AG20443 (cell line): ENCODE data around the gene GOLGA7B.

Experiments used
- DNase-seq: peaks from one replicate; pipeline ENCODE4 v3.0.0; 2012; ENCODE audit warnings: low spot score, mixed read lengths

The GOLGA7B gene

DNA sequence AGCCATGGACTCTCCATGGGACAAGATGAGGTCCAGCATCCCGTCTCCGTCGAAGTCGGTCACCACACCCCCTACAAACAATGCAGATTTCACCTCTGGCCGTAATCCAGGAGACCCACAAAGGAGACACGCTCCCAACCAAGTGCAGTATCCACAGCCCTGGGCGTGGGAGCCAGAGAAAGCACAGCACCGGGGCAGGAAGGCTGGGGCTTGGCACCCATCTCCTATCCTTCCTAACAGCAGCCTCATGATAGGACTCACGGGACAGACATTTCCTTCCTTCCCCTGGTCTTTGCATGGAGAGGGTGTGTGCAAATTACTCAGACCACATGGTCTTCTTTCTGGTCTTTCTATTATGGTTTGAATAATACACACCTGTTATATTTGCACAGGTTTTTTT lies 46.3 kb downstream of the GOLGA7B start:
- no peak for DNase-seq

DNA sequence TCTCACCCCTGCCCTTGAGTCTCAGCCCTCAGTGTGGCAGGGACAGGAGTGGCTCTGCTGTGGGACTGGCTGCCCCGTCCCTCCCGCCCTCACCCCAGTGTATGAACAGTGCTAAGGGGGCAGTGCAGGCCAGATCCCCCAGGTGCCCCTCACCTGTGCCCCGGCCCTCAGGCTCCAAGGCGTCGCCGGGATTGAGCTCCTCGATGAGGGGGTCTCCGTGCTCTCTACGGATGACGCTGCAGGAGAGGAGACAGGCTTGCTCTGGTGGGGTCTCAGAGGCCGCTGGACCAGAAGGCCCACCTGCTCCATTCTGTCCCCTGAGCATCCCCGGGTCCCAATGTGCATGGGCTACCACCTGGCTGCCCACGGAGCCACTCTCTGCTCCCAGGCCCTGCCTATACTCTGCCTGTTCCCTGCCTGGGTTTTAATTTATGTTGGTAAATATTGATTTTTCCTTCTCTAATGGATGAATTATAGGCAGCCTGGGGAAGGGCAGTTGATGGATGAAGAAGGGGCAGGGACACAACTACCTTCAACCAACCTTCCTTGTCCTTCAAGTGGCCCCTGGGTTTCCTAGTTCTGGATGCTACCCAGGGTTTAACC lies 47.2 kb downstream of the GOLGA7B start:
- DNase-seq, result no peak

DNA sequence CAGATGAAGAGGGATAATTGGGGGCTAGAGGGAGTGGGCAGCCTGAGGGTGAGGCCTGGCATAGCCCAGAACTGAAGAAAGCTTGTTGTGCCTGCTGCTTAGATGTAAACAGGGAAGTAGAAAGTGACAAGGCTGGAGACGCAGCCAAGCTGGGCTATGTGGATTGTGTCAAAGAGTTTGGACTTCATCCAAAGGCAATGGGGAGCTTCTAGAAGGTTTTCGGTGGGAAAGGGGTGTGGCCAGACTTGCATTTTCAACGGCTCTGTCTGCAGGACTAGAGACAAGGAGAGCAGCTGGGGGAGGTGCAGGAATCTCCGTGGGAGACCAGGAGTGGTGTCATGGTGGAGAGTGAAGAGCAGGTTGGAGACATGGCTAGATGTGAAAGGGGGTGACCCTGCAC lies 48.8 kb downstream of the GOLGA7B start:
- no peak for DNase-seq

DNA sequence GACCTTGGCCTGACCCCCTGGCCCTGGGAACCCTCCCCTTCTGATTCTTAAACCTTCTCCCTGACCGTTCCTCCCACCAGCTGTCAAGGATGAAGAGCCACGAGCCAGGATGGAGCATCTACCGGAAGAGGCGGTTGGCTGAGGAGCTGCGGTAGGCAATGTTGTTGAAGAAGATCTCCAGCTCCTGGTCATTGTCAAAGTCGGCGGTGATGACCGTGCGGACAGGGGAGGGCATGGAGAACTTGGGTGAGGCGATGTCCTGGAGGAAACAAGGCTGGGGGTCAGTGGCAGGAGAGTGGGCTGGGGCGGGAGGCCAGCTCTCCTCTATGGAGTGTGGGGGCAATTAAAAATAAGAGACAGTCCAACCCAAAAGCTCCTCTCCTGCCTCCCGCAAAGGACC lies 51.7 kb downstream of the GOLGA7B start:
- no peak for DNase-seq

DNA sequence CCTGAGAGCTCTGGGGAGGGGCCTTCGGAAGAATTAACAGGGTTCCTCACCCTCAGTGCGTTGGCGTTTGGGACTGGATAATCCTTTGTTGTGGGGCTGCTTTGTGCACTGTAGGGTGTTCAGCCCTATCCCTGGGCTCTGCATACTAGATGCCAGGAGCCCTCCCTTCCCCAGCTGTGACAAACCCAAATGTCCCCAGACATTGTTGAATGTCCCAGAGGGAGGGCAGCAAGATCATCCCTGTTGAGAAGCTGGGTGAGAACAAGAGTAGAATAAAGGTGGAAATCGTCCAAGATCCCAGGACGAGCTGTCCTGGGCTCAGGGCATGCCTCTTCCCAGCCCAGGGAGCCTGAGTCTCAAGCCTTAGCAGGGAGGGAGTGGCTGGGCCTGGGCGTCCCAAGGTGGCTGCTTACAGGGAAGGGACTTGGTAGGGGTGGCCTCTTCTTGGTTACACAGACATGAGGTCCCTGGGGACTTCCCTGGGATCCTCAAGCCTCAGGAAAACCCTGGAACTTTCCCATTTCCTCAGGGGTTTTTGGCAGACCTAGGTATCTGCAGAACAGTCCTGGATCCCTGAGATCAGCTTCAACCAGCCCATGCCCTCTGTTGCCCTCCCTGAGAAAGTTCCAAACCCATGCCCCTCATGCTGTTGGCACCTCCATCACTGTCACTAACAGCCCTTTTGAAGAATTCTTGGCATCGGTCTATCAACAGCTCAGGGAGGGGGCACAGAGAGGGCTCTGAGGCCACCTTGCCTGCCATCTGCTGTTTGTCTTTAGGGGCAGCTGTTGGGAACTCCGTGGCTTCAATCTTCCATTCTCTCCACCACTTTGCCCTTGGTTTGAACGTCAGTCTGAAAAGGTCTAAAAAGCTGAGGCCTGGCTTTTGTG lies 53.7 kb downstream of the GOLGA7B start:
- no peak for DNase-seq

DNA sequence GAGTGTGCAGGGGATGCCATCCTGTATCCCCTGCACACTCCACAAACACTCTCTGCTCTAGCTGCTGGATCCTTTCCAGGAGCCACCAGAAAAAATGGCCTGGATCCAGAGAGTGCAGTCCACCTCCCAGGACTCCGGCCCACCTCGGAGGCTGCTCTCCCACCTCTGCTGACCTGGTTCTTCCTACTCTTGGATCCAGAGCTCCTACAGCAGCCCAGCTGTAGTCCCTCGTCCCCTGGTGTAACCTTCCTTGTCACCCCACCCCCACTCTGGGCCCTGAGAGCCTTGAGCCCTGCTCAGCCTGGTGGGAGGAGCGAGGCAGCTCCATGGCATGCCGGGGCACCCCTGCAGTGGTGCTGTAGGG lies 54.4 kb downstream of the GOLGA7B start:
- DNase-seq, result no peak

DNA sequence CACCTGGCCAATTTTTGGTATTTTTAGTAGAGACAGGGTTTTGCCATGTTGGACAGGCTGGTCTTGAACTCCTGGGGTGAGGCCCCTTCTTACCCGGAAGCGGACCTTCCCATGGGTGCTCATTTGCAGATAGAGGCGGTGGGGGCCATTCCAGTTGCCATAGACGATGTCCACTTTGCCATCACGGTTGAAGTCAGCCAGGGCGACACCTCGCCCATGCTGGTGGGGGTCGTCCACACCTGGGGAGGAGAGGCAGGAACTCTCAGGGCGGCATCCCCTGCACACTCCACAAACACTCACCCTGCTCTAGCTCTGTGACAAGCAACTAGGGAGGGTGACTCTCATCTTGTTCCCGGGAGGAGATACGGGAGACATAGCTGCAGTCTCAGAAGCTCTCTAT lies 54.9 kb downstream of the GOLGA7B start:
- DNase-seq, result no peak

DNA sequence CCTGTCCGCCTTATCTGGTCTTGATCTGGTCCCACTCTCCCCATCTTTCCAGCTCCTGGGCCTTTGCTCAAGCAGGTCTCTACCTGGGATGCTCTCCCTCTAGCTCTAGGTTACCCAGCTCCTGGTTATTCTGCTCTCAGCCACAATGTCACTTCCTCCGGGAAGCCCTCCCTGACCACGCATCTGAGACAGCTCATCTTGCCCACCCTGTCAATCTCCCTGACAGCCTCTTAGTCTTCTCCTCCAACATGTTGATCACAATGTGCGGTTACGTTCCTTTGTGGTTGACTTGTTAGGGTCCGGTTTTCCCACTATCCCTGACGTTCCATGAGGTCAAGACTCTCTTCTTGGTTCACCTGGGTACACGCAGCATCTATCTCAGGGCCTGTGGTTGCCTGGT lies 55.6 kb downstream of the GOLGA7B start:
- DNase-seq, result no peak

DNA sequence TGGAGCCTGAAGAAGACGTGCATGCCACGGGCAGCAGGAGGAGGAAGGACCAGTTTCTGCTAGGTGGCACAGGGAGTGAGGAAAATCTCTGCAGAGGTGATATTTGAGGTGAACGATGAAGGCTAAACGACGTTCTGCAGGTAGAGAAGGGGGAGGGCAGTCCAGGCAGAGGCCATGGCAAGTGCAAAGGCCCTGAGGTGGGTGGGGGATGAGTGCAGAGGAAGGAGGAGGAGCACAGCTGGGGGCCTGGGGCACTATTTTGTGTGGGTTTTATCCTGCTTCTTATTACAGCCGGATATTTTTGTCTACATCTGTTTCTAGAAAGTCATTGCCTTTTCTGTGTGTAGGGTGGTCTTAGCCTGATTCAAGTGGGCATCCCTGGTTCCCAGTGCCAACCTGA lies 57.6 kb downstream of the GOLGA7B start:
- no peak for DNase-seq

DNA sequence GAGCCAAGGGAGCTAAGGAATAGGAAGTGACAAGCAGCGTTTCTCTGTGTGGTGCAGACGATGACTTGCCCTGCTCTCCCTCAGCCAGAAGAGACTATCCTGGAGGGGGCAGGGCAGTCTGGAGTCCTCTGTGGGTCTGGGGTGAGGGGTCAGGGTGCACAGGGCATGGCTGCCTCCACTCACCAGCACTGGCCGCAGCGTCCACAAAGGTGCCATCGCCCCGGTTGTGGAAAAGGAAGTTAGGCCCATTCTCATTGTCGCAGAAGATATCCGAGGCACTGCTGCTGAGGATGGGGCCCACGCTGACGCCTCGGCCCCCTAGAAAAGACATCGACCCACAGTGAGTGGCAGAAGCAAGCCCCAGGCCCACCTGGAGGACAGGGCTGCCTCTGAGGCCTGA lies 58.2 kb downstream of the GOLGA7B start:
- DNase-seq, result no peak

DNA sequence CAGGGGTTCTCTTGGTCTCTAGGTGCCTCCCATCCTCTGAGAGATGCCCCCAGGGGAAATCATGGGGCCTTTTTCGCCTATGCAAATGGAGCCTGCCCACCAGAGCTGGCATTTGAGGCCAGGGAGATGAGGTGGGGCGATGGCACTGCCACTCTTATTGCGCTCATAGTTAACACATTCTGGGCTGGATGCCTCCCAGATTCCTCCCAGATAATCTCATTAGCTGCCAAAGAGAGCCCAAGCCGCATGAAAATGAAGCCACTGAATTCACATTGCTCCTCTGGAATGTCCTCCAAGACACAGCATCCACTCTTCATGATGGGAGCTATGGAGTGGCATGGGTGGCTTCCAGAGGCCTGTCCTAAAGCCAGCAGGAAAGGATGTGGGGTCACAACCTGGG lies 61.0 kb downstream of the GOLGA7B start:
- DNase-seq, result no peak

DNA sequence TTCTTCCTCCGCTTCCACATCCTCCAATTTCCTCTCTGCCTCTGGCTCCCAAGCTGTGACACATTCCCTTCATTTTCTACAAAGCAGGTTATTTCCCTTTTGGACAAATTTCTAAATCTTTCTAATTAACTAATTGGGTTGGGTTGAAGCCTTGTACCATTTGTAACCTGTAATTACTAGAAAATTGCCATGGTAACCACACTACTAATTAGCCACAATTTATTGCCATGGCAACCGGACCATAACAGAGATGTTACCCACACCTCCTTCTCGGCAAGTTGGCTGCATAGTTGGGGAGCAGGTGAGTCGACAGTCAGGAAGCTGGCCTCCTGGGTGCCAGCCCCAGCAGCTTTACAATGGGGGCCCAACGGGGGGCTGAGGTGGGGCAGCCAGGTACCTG lies 61.6 kb downstream of the GOLGA7B start:
- DNase-seq, result no peak

DNA sequence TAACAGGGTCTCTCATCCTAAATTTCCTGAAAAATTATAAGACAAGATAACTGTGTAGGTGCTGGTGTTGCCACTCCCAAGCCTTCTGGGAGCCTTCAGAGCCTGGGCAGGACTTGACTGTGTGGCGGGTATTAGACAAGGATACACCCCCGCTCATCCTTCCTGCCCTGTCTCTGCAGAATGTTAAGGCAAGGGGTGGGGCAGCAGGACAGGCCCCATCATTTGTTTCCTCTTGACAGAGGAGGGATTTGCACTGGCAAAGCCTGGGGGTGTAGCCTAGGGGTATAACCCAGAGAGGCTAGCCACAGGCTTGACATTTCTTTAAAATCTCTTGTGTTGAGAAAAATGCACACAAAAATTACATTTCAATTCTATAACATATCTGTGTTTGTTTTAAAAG lies 63.5 kb downstream of the GOLGA7B start:
- DNase-seq, result no peak

DNA sequence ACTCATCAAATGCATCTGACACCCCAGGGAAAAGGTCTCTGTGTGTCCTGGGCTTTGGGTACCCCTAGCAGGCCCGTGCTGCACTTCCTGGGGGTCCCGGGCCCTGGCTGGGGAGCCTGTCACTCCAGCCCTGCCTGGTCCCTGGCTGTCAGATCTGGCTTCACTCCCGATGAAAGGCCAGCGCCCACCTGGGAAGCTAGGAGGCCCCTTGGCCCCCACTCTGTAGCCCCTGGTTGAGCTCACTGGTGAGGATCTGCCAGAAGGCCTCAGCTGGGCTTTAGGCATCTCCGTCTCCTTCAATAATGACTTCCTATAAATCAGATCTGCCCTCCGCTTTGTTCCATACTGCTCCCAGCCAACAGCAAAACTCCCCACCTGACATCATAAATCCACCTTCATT lies 64.0 kb downstream of the GOLGA7B start:
- DNase-seq, result no peak

DNA sequence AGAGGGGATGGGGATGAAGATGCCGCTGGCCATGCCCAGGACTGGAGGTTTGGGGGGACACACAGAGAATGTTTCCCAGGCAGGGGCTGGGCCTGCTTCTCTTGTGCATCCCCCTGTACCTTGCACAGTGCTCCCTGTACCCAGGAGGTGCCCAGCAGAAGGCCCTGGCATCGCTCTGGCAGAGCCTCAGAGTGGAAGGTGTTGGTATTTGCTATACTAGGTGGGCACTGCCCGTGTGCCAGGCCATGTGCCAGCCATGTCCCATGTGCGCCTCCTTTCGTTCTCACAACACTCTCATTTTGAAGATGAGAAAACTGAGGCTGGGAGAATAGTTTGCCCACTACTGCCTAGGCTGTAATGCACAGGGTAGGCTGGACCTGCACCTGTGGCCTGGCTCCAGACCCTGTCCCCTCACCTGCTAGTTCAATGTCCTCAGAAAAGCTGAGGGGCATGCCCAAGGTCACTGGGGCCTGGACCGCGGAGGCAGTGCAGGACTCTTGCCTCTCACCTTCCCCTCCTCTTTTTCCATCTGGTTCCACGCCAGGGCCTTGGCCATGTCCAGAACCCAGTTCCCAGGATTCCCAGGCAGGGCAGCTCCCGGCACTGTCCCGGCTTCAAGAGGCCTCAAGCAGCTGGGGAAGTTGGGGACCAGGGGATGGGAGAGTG lies 64.7 kb downstream of the GOLGA7B start:
- DNase-seq, result no peak

DNA sequence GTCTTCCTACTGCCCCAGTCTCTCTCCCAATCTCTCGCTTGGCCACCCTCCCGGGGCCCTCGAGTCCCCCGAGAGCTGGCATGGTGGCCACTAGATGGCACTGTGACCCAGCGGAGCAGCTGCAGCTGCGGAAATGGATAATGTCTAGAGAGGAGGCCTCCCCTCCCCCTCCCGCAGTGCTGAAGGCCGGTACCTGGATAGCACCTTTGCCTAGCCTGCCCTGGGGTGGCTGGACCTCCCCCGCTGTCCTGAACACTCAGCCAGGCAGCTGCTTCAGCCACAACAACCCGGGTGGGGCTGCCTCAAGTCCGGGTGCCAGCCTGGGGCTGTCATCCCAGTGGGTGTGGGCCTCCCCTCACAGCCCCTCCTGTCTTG lies 65.2 kb downstream of the GOLGA7B start:
- peak; percentile 87 for DNase-seq

DNA sequence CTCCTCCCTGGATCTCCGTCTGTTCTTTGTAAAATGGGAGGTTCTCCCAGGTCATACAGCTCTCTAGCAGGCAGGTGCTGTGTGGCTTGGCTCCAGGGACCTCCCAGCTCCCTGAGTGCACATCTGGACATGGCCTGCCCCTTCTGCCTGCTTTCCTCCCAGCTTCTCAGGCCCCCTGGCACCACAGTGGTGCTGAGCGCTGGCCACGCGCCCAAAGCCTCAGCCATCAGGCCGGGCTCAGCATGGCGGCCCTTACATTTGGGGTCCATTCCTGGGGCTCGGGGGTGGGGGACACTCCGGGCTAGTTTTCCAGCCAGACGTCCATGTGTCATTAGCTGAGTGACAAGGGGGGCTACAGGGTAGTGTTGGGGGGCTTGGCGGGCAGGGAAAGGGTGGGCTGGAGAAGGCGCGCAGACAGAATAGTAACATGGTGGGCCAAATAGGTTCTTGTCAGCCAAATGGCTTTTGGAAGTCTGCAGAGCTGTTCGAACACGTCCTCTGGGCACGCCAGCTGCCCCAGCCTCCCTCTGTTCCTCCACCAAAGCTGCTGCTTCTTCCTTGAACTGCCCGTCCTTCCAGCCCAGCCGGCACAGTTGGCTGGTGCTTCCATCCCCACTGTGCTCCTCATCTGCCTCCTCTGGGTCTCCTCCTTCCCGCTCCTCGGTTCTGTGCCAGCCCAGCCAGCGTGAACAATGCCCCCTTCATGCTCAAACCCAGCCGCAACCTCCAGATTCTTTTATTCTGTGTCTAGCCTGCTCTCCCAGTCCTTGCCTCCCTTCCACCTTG lies 65.9 kb downstream of the GOLGA7B start:
- no peak for DNase-seq

DNA sequence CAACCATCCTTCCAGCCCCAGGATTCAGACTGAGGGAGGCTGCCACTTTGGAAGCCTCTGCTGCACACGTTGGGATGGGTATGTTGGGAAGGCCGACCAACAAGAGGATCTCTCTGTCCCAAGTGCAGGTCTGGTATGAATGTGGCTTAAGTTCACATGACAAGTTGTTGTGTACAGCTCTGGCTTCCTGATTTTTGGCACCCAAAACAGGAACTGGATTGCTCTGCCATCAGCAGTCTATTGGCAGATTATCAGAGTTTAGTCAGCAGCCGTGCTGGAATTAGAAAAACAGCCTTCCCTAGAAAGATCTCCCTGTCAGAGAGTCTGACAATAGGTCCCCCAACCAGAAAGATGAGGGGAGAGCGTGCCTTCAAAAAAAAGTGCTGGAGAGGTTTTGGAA lies 66.9 kb downstream of the GOLGA7B start:
- no peak for DNase-seq

DNA sequence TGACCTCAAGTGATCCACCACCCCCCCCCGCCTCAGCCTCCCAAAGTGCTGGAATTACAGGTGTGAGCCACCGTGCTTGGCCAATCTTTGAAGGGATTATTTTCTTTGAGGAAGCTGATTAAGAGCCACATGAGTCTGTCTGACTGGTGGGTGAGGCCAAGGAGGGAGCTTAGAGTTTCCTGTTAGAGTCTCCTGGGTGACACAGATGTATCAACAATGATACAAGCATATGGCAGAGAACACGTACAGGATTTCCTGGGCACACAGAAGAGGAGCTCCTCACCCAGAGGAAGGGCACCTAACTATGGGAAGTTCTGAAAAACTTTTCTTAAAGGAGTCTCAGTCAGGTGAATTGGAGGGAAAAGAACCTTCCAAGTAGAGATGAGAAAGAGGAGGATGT lies 69.4 kb downstream of the GOLGA7B start:
- DNase-seq, result no peak

DNA sequence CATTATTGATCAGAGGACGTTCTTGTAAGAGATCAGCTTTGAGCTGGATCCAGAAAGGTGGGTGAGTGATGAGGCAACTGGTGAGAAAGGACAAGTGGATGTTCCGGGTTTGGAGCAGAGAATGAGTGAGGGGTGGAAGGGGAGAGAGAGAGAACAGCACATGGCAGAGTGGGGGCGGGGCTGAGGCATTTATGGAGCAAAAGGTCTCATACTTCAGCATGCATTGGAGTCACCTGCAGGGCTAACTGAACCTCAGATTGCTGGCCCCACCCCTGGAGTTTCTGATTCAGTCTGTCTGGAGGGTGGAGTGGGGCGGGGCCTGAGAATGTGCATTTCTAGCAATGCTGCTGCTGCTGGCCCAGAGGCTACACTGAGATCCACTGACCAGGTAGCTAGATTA lies 71.2 kb downstream of the GOLGA7B start:
- DNase-seq, result no peak
